GM21737 (cell line): ENCODE data around the gene OR6C65.

Source experiments
- ATAC-seq: cut with Tn5 transposase; IDR thresholded peaks from one replicate; pipeline ENCODE4 v1.9.1; 2021; ENCODE audit warnings: mild to moderate bottlenecking, moderate library complexity; ENCODE audit not compliant: unreplicated experiment

Gene OR6C65

GRCh38 chr12:55445357-55445756 lies 45.0 kb downstream of the OR6C65 start:
- no peak for ATAC-seq

- no peak for ATAC-seq
These were observed 46.0 kb downstream of the OR6C65 start for GRCh38 chr12:55446326-55446725.

GRCh38 chr12:55448825-55449224 lies 48.5 kb downstream of the OR6C65 start:
- no peak for ATAC-seq
